ENCODE results near the gene GTF2H2C_2.
"Not testable (repeated sequence)": the region's sequence is repeated elsewhere in the genome, so short reads cannot be mapped to it uniquely, and the experiment has no call there.

GTF2H2C_2 gene

DNA sequence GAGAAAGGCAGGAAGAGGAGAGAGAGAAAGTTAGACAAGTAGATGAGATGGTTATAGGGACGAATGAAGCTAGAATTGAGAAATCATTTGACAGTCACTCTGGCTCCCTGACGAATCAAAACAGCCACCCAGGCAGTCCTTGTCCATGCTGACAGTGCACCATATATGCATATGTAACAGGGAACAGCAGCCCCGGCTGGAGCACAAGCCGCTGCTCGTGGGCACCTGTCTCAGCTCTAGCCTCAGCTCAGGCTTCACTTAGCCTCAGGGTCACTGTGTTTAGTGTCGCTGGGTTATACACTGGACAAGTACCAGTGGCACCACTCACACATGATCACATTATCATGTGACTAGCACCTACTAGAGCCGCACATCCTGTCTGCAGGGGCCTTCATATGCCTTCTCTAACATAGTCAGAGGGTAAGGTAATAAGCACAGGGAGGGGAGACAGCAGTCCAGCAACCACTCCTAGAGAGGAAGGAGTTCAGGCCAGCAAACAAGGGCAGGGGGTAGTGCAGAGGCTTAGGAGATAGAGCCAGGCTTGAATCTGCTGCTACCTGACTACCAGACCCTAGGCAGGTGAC is 54.9 kb downstream of the GTF2H2C_2 start:
- no CpG with 5 or more reads among the region's 7 CpGs for WGBS
- H3K4me1 ChIP-seq; DNase-seq (ENCODE audit: extremely low spot score); H3K36me3 ChIP-seq; H3K27me3 ChIP-seq; intact Hi-C loops (cut with DNase I); H3K27ac ChIP-seq (replicated peaks in 1 of 4); H3K4me3 ChIP-seq; H3K9me3 ChIP-seq: not testable (repeated sequence)

All from esophagus muscularis mucosa (tissue), 4 donors.